IMR-90 (cell line): Measurements from ENCODE around the gene MSI2. TPM values are rescaled to one million over a fixed set of nuclear protein-coding genes. Genes with fewer than 3 reads are reported as not detected.

Experiments used
- ATAC-seq: fragments of 200-7000 bp; cut with Tn5 transposase; 2 replicates; pipeline ENCODE4 v1.9.1; 2020; ENCODE audit warnings: low read depth, mild to moderate bottlenecking, moderate library complexity
- BruUV-seq: library from RNA; stranded (reverse); fragments of 400-500 nt; replicated peaks from 2 replicates; lab custom pipeline; 2021; lab: Mats Ljungman, UMichigan
- CTCF ChIA-PET: fragments of 300-600 bp; formaldehyde crosslinking; extraction: SDS; loops from one replicate; lab custom pipeline; 2021; ENCODE audit warnings: antibody characterized with exemption; lab: Yijun Ruan, JAX
- POLR2A ChIA-PET: fragments of 300-600 bp; sonication (Branson Sonifier 250); formaldehyde crosslinking; loops from one replicate; lab custom pipeline; 2022; ENCODE audit warnings: antibody characterized with exemption; ENCODE audit not compliant: unreplicated experiment; lab: Charles Lee
- DNase-seq: peaks from one replicate; pipeline ENCODE4 v3.0.0; 2013
- H2AFZ ChIP-seq: replicated peaks from 2 replicates; pipeline ENCODE3; 2013; ENCODE audit warnings: low read length, mild to moderate bottlenecking; ENCODE audit not compliant: poor library complexity
- H2AK5ac ChIP-seq: 2 replicates; pipeline ENCODE4 v1.6.1; 2013; ENCODE audit warnings: low read depth, low read length, inconsistent platforms
- H2AK9ac ChIP-seq: replicated peaks from 2 replicates; pipeline ENCODE3; 2013; ENCODE audit warnings: mild to moderate bottlenecking, low read depth, low read length, moderate library complexity; ENCODE audit not compliant: poor library complexity
- H2BK120ac ChIP-seq: 2 replicates; pipeline ENCODE4 v1.6.1; 2013; ENCODE audit warnings: low read depth, low read length, inconsistent platforms
- H2BK15ac ChIP-seq: 3 replicates; pipeline ENCODE4 v1.6.1; 2013; ENCODE audit warnings: low read depth, low read length, inconsistent platforms
- H2BK20ac ChIP-seq: 2 replicates; pipeline ENCODE4 v1.6.1; 2013; ENCODE audit warnings: low read depth, mild to moderate bottlenecking, inconsistent platforms, low read length, moderate library complexity
- H2BK5ac ChIP-seq: 2 replicates; pipeline ENCODE4 v1.6.1; 2013; ENCODE audit warnings: mild to moderate bottlenecking, low read depth, low read length, inconsistent platforms; ENCODE audit not compliant: poor library complexity, severe bottlenecking
- H3K14ac ChIP-seq: replicated peaks from 2 replicates; pipeline ENCODE4 v1.6.1; 2013; ENCODE audit warnings: low read depth, low read length, inconsistent platforms
- H3K18ac ChIP-seq: 2 replicates; pipeline ENCODE4 v1.6.1; 2013; ENCODE audit warnings: low read depth, low read length, control low read depth
- H3K23ac ChIP-seq: 2 replicates; pipeline ENCODE4 v1.6.1; 2013; ENCODE audit warnings: low read depth, low read length, inconsistent platforms
- H3K27ac ChIP-seq: 2 replicates; pipeline ENCODE4 v1.5.1; 2013; ENCODE audit warnings: mild to moderate bottlenecking, control low read depth, low read length; ENCODE audit not compliant: insufficient read depth
- H3K27me3 ChIP-seq: 2 replicates; pipeline ENCODE4 v1.6.1; 2013; ENCODE audit warnings: low read length; ENCODE audit not compliant: control insufficient read depth, insufficient read depth
- H3K36me3 ChIP-seq: 2 replicates; pipeline ENCODE4 v1.6.1; 2013; ENCODE audit warnings: low read length, mixed read lengths; ENCODE audit not compliant: control insufficient read depth, insufficient read depth
- H3K4ac ChIP-seq: 2 replicates; pipeline ENCODE4 v1.6.1; 2013; ENCODE audit warnings: low read depth, low read length, inconsistent platforms
- H3K4me1 ChIP-seq: 2 replicates; pipeline ENCODE4 v1.6.1; 2013; ENCODE audit warnings: low read length, mixed read lengths; ENCODE audit not compliant: control insufficient read depth, insufficient read depth
- H3K4me2 ChIP-seq: 2 replicates; pipeline ENCODE4 v1.6.1; 2013; ENCODE audit warnings: low read depth, mild to moderate bottlenecking, control low read depth, low read length, moderate library complexity
- H3K4me3 ChIP-seq: 2 replicates; pipeline ENCODE4 v1.5.1; 2013; ENCODE audit warnings: low read depth, mild to moderate bottlenecking, control low read depth, low read length, moderate library complexity; ENCODE audit not compliant: insufficient read depth
- H3K56ac ChIP-seq: 2 replicates; pipeline ENCODE4 v1.6.1; 2013; ENCODE audit warnings: low read length, inconsistent platforms; ENCODE audit not compliant: insufficient read depth; ENCODE audit errors: extremely low read depth
- H3K79me1 ChIP-seq, 2 experiments: 2 replicates each; pipeline ENCODE4 v1.6.1; 2013; ENCODE audit warnings: low read length in 2 of 2, inconsistent platforms in 1 of 2, low read depth in 1 of 2
- H3K9ac ChIP-seq: 2 replicates; pipeline ENCODE4 v1.6.1; 2013; ENCODE audit warnings: low read depth, low read length, control low read depth
- H3K9me1 ChIP-seq: 2 replicates; pipeline ENCODE4 v1.6.1; 2013; ENCODE audit warnings: low read length, inconsistent platforms; ENCODE audit not compliant: insufficient read depth
- H3K9me3 ChIP-seq: 2 replicates; pipeline ENCODE4 v1.6.1; 2013; ENCODE audit warnings: low read length; ENCODE audit not compliant: control insufficient read depth, insufficient read depth
- H4K20me1 ChIP-seq: 2 replicates; pipeline ENCODE4 v1.6.1; 2013; ENCODE audit warnings: low read length, inconsistent platforms; ENCODE audit not compliant: insufficient read depth
- H4K5ac ChIP-seq: 2 replicates; pipeline ENCODE4 v1.6.1; 2013; ENCODE audit warnings: mild to moderate bottlenecking, low read depth, low read length, control low read depth
- H4K8ac ChIP-seq, 2 experiments: 2 replicates each; pipeline ENCODE4 v1.6.1; 2013; ENCODE audit warnings: low read depth in 2 of 2, low read length in 2 of 2, control low read depth in 1 of 2, inconsistent platforms in 1 of 2
- H4K91ac ChIP-seq: 2 replicates; pipeline ENCODE4 v1.6.1; 2013; ENCODE audit warnings: low read depth, low read length, inconsistent platforms; ENCODE audit not compliant: insufficient read depth
- BHLHE40 ChIP-seq: fragments of 150-350 bp; IDR thresholded peaks from 2 replicates; pipeline ENCODE4 v1.6.1; 2016; ENCODE audit warnings: mild to moderate bottlenecking, low read depth, low read length
- CEBPB ChIP-seq: IDR thresholded peaks from 2 replicates; pipeline ENCODE4 v1.6.1; 2012; ENCODE audit warnings: low read depth, low read length, improper control_type of control experiment
- FOS ChIP-seq: fragments of 150-350 bp; IDR thresholded peaks from 2 replicates; pipeline ENCODE4 v1.6.1; 2016; ENCODE audit warnings: low read depth, low read length
- MXI1 ChIP-seq: IDR thresholded peaks from 2 replicates; pipeline ENCODE4 v1.6.1; 2012; ENCODE audit warnings: low read depth, mild to moderate bottlenecking, low read length, moderate library complexity, borderline replicate concordance
- POLR2A ChIP-seq: IDR thresholded peaks from 2 replicates; pipeline ENCODE4 v1.6.1; 2012; ENCODE audit warnings: mild to moderate bottlenecking, low read depth, low read length
- RAD21 ChIP-seq: IDR thresholded peaks from 2 replicates; pipeline ENCODE4 v1.6.1; 2012; ENCODE audit warnings: low read length, improper control_type of control experiment
- RFX5 ChIP-seq: IDR thresholded peaks from 2 replicates; pipeline ENCODE4 v1.8.0; 2012; ENCODE audit warnings: low read depth, mild to moderate bottlenecking, low read length, moderate library complexity
- WGBS, 2 experiments: methylation state at CpG; one replicate each; pipeline versions ENCODE4 v1.1.5 to v1.1.7; 2013; ENCODE audit warnings: missing lambda C conversion rate in 2 of 2; ENCODE audit not compliant: insufficient read length in 1 of 2; ENCODE audit errors: extremely low coverage in 2 of 2; 5-methylcytosine and 5-hydroxymethylcytosine counted together
- dilution Hi-C: fragments of 300-500 bp; cut with HindIII; formaldehyde crosslinking; loops from one replicate; pipeline ENCODE4 v1.14.3; 2018; ENCODE audit warnings: low sequenced_read_pairs; ENCODE audit not compliant: unreplicated experiment
- in situ Hi-C: fragments of 300-500 bp; cut with MboI; formaldehyde crosslinking; loops from 3 replicates; pipeline ENCODE4 v1.14.3; 2019; ENCODE audit warnings: low sequenced_read_pairs, inconsistent platforms, mixed read lengths
- intact Hi-C: fragments of 100-400 bp; cut with micrococcal nuclease; formaldehyde crosslinking; loops from 2 replicates; pipeline ENCODE4 v1.10.0; 2022
- polyA plus RNA-seq, 3 experiments: library from polyadenylated mRNA; depleted of rRNA; stranded (reverse); fragments of >200 nt; gene quantifications; 2 replicates each; pipeline ENCODE4 v1.2.3, GENCODE V29; 2012; ENCODE audit warnings: low replicate concordance in 1 of 3
- total RNA-seq: library from RNA; depleted of rRNA; stranded (reverse); fragments of >200 nt; gene quantifications from 2 replicates; pipeline ENCODE4 v1.2.3, GENCODE V29; 2012

Gene MSI2
- total and polyA plus RNA-seq, 2 of the 4 experiments (the other 2 are of a cell fraction) = 13.0 to 16.0 TPM

DNA sequence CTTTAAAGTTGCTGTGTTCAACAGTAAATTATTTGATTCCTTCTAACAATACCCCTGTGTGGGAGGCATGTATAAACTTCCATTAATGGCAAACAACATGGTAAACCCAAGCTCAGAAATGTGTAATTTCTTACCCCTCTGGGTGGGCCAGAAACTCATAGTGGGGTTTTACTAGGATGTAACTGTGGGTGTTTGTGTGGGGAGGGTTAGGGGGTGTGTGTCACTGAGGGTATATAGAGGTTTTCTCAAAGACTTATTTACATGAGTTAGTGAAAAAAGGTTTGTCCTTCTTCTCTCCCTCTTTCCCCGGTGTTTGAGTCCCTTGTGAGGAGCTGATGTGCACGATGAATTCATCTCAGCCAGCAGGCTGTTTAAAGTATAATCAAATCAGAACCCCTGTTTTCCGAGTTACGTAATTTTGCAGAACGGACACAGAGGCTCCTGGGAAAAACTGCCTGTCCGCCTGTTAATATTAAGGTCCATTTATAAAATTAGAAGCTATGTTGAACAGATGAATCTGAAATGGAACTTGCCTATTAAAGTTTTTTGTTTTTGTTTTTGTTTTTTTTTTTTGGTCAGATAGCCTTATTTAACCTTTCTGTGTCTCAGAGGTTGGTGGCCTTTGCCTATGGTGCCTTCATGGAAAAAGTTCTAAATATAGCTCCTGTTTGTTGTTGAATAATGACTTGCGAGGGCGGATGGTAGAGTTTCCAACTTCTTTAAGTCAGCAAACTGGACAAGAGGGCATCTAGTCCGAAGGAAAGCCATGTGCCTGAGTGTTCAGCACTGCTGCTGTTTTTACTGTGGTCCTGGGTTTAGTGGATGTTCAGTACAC lies 73.3 kb downstream of the MSI2 start (continued):
- TF ChIP-seq FOS = no peak
- TF ChIP-seq POLR2A = no peak

DNA sequence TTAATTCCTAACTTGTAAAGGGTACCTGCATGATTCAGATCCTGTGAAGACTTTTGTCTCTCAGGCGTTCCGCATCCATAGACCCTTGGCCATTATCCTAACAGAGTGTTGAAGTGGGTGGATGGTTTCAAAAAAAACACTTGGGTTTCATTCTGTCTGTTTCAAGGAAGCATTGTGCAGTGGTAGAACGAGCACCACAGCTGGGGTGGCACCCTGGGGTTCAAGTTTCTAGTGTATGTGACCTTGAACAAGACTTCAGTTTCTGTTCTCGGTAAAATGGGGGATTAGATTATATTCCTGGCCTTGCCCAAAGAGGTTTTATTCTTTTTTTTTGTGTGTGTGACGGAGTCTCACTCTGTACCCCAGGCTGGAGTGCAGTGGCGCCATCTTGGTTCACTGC lies 74.3 kb downstream of the MSI2 start:
- CTCF ChIA-PET = no interaction called here
- BruUV-seq = no TSS peak

More for the DNA sequence above, 74.3 kb downstream of the MSI2 start:
- no peak overlapping the region for H3K14ac ChIP-seq
- no peak overlapping the region for H2AK5ac ChIP-seq
- H2AK9ac ChIP-seq = no peak overlapping the region
- no peak overlapping the region for H2AFZ ChIP-seq
- no peaks in the 10 kb centered on the region for H3K27me3 ChIP-seq
- ATAC-seq (no peak), DNase-seq (no peak)
- H3K27ac ChIP-seq = no peak overlapping the region
- H3K9me3 ChIP-seq = no peaks in the 10 kb centered on the region
- no peak overlapping the region for H3K4me3 ChIP-seq
- WGBS, 2 experiments = 100% methylated on average over 1 of the region's 6 CpGs; no CpG with 5 or more reads in 1 of the 2 experiments
- H3K4ac ChIP-seq = no peak overlapping the region
- H2BK20ac ChIP-seq = no peak overlapping the region
- H3K4me1 ChIP-seq = 0 out of 2 replicates have a peak, but pooled peaks cover 2% of the 10 kb centered on the region
- peaks cover 9% of the 10 kb centered on the region; the same call in 1 of the 2 replicates for H3K9me1 ChIP-seq
- intact Hi-C loops (no loop called here), in situ Hi-C loops (no loop called here), dilution Hi-C loops (no loop called here)
- no peaks in the 10 kb centered on the region for H3K36me3 ChIP-seq
- no peak for TF ChIP-seq BHLHE40
- no peak for TF ChIP-seq RFX5
- no peak for TF ChIP-seq RAD21
- TF ChIP-seq CEBPB = no peak
- no peak for TF ChIP-seq MXI1
- no peak overlapping the region for H2BK15ac ChIP-seq
- H3K4me2 ChIP-seq = no peak overlapping the region
- H2BK120ac ChIP-seq = no peak overlapping the region
- no peak overlapping the region for H3K18ac ChIP-seq
- H4K5ac ChIP-seq = no peak overlapping the region
- peaks cover 9% of the 10 kb centered on the region; the same call in 1 of the 2 replicates for H4K20me1 ChIP-seq
- POLR2A ChIA-PET = no interaction called here
- no peak overlapping the region for H2BK5ac ChIP-seq
- H3K23ac ChIP-seq = no peak overlapping the region
- no peak overlapping the region for H4K91ac ChIP-seq
- H3K79me1 ChIP-seq = peaks cover 3 to 13% of the 10 kb centered on the region in 2 experiments; a peak in 3 of 4 replicates
- no peak overlapping the region for H4K8ac ChIP-seq
- no peak overlapping the region for H3K56ac ChIP-seq
- no peak overlapping the region for H3K9ac ChIP-seq
